HepG2 (cell line): ENCODE data around the gene CHMP2B. TPM values are rescaled to one million over a fixed set of nuclear protein-coding genes. Genes with fewer than 3 reads are reported as not detected.

Experiments
- ATAC-seq: fragments of 200-7000 bp; cut with Tn5 transposase; 3 replicates; pipeline ENCODE4 v1.9.1; 2020; ENCODE audit warnings: mild to moderate bottlenecking, moderate library complexity
- BruUV-seq: library from RNA; stranded (reverse); fragments of 400-500 nt; replicated peaks from 2 replicates; lab custom pipeline; 2021; lab: Mats Ljungman, UMichigan
- CTCF ChIA-PET: fragments of 300-600 bp; formaldehyde crosslinking; extraction: SDS; loops from one replicate; lab custom pipeline; 2021; ENCODE audit warnings: low total read pairs, inconsistent platforms, low intra/inter-chr PET ratio; lab: Yijun Ruan, JAX
- POLR2A ChIA-PET: fragments of 350-600 bp; sonication (Branson Sonifier 250); formaldehyde crosslinking; loops from one replicate; lab custom pipeline; 2020; ENCODE audit warnings: antibody characterized with exemption, inconsistent platforms; lab: Yijun Ruan, JAX
- DNase-seq: peaks from one replicate; pipeline ENCODE4 v3.0.0-alpha.2; 2015; ENCODE audit warnings: low spot score
- FAIRE-seq: peaks from 3 replicates; lab custom pipeline; 2011; peaks lifted over from hg19 to GRCh38; lab: Jason Lieb, UNC
- H2AFZ ChIP-seq: one replicate; pipeline ENCODE4 v1.6.1; 2011; ENCODE audit warnings: low read length, inconsistent platforms
- H3K27ac ChIP-seq: fragments of 300-600 bp; 3 replicates; pipeline ENCODE4 v1.8.0; 2011; ENCODE audit warnings: mixed run types, mild to moderate bottlenecking, mixed read lengths, low read length, inconsistent platforms; ENCODE audit not compliant: insufficient read depth; ENCODE audit errors: extremely low read length
- H3K27me3 ChIP-seq, 2 experiments: fragments of 200-600 bp in 1 of 2; 2 replicates in 1 of 2; 3 replicates in 1 of 2; pipeline versions ENCODE4 v1.6.0 to v1.8.0; 2011; ENCODE audit warnings: low read length in 2 of 2, mild to moderate bottlenecking in 2 of 2, moderate library complexity in 2 of 2, inconsistent platforms in 1 of 2; ENCODE audit not compliant: insufficient read depth in 2 of 2, control insufficient read depth in 1 of 2
- H3K36me3 ChIP-seq, 2 experiments: fragments of 200-600 bp in 1 of 2; replicated peaks in 1 of 2; 2 replicates in 1 of 2; 3 replicates in 1 of 2; pipeline versions ENCODE4 v1.5.1 to v1.8.0; 2011; ENCODE audit warnings: low read length in 2 of 2, inconsistent platforms in 1 of 2; ENCODE audit not compliant: insufficient read depth in 2 of 2, control insufficient read depth in 1 of 2
- H3K4me1 ChIP-seq: 2 replicates; pipeline ENCODE4 v1.5.1; 2012; ENCODE audit warnings: low read length, inconsistent platforms; ENCODE audit not compliant: insufficient read depth
- H3K4me2 ChIP-seq: 2 replicates; pipeline ENCODE4 v1.6.0; 2011; ENCODE audit warnings: low read depth, low read length, inconsistent platforms
- H3K4me3 ChIP-seq, 3 experiments: fragments of 200-600 bp in 1 of 3; sonication (generic), shearing (Covaris generic) in 1 of 3; replicated peaks in 1 of 3; 2 replicates each; pipeline ENCODE4 v1.5.1; 2011 to 2016; ENCODE audit warnings: low read length in 3 of 3, inconsistent platforms in 2 of 3, low read depth in 2 of 3, mild to moderate bottlenecking in 2 of 3, control low read depth in 1 of 3, mixed read lengths in 1 of 3; ENCODE audit not compliant: insufficient read depth in 1 of 3
- H3K79me2 ChIP-seq: one replicate; pipeline ENCODE4 v1.6.1; 2011; ENCODE audit warnings: low read length, inconsistent platforms; ENCODE audit not compliant: insufficient read depth
- H3K9ac ChIP-seq: 2 replicates; pipeline ENCODE4 v1.6.0; 2011; ENCODE audit warnings: mild to moderate bottlenecking, low read depth, low read length, inconsistent platforms; ENCODE audit not compliant: insufficient read depth
- H3K9me3 ChIP-seq: 2 replicates; pipeline ENCODE4 v1.5.1; 2012; ENCODE audit warnings: mild to moderate bottlenecking, low read length
- H4K20me1 ChIP-seq: 2 replicates; pipeline ENCODE4 v1.6.0; 2011; ENCODE audit warnings: inconsistent platforms, mild to moderate bottlenecking, low read length, moderate library complexity; ENCODE audit not compliant: insufficient read depth
- ASH2L ChIP-seq: fragments of 300-600, 200-600 bp; sonication (generic); IDR thresholded peaks from 2 replicates; pipeline ENCODE4 v1.7.0; 2017; ENCODE audit warnings: low read depth, mild to moderate bottlenecking, moderate library complexity, mixed read lengths, low read length; ENCODE audit not compliant: insufficient read length
- ATF1 ChIP-seq: IDR thresholded peaks from 2 replicates; pipeline ENCODE4 v1.6.1; 2016; ENCODE audit warnings: mild to moderate bottlenecking, control low read depth
- CHD4 ChIP-seq: fragments of 200-600 bp; sonication (generic); IDR thresholded peaks from 2 replicates; pipeline ENCODE4 v1.7.0; 2017; ENCODE audit warnings: mild to moderate bottlenecking, low read length, borderline replicate concordance
- DMTF1 ChIP-seq: sonication (generic); formaldehyde crosslinking; IDR thresholded peaks from 2 replicates; pipeline ENCODE4 v1.4.0; 2020; ENCODE audit warnings: mild to moderate bottlenecking, missing genetic modification reagents
- FOSL1 ChIP-seq: sonication (generic); formaldehyde crosslinking; IDR thresholded peaks from 2 replicates; pipeline ENCODE4 v1.9.0; 2021; ENCODE audit warnings: missing genetic modification reagents, borderline replicate concordance
- GMEB1 ChIP-seq: sonication (generic); formaldehyde crosslinking; IDR thresholded peaks from 2 replicates; pipeline ENCODE4 v1.5.1; 2020; ENCODE audit warnings: missing genetic modification reagents, mild to moderate bottlenecking, borderline replicate concordance
- MTA3 ChIP-seq: sonication (generic); formaldehyde crosslinking; IDR thresholded peaks from 2 replicates; pipeline ENCODE4 v1.4.0; 2020; ENCODE audit warnings: missing genetic modification reagents
- MTERF4 ChIP-seq: sonication (generic); formaldehyde crosslinking; IDR thresholded peaks from 2 replicates; pipeline ENCODE4 v1.8.0; 2023; ENCODE audit warnings: mild to moderate bottlenecking, missing genetic modification reagents
- NFKBIZ ChIP-seq: IDR thresholded peaks from 2 replicates; pipeline ENCODE4 v1.6.1; 2018; ENCODE audit warnings: missing genetic modification reagents, missing compliant biosample characterization
- NR2F2 ChIP-seq: IDR thresholded peaks from 2 replicates; pipeline ENCODE4 v1.6.1; 2012; ENCODE audit warnings: low read depth, inconsistent platforms, borderline replicate concordance
- STAT5B ChIP-seq: sonication (generic); formaldehyde crosslinking; IDR thresholded peaks from 2 replicates; pipeline ENCODE4 v1.4.0; 2020; ENCODE audit warnings: missing genetic modification reagents
- THAP7 ChIP-seq: sonication (generic); formaldehyde crosslinking; IDR thresholded peaks from 2 replicates; pipeline ENCODE4 v1.8.1; 2023; ENCODE audit warnings: mild to moderate bottlenecking, missing genetic modification reagents
- ZMYM2 ChIP-seq: sonication (generic); formaldehyde crosslinking; IDR thresholded peaks from 2 replicates; pipeline ENCODE4 v1.8.0; 2022; ENCODE audit warnings: mild to moderate bottlenecking, missing genetic modification reagents
- ZNF225 ChIP-seq: sonication (generic); formaldehyde crosslinking; IDR thresholded peaks from 2 replicates; pipeline ENCODE4 v1.4.0; 2020; ENCODE audit warnings: mild to moderate bottlenecking, missing genetic modification reagents
- ZNF232 ChIP-seq: sonication (generic); formaldehyde crosslinking; IDR thresholded peaks from 2 replicates; pipeline ENCODE4 v1.4.0; 2020; ENCODE audit warnings: missing genetic modification reagents, borderline replicate concordance
- ZNF329 ChIP-seq: sonication (generic); formaldehyde crosslinking; IDR thresholded peaks from 2 replicates; pipeline ENCODE4 v1.9.0; 2021; ENCODE audit warnings: low read depth, mild to moderate bottlenecking, missing genetic modification reagents
- ZNF747 ChIP-seq: sonication (generic); formaldehyde crosslinking; IDR thresholded peaks from 2 replicates; pipeline ENCODE4 v1.8.1; 2023; ENCODE audit warnings: missing genetic modification reagents, mild to moderate bottlenecking, borderline replicate concordance
- ZNF83 ChIP-seq: sonication (generic); formaldehyde crosslinking; IDR thresholded peaks from 2 replicates; pipeline ENCODE4 v1.4.0; 2020; ENCODE audit warnings: missing genetic modification reagents, mild to moderate bottlenecking, borderline replicate concordance
- WGBS: methylation state at CpG from one replicate; pipeline ENCODE4 v1.1.6; 2017; ENCODE audit warnings: low lambda C conversion rate; 5-methylcytosine and 5-hydroxymethylcytosine counted together
- in situ Hi-C: cut with HindIII; loops from 2 replicates; pipeline ENCODE4 v1.10.0; 2017; ENCODE audit warnings: low pct_unique_long_range_greater_than_20kb; ENCODE audit not compliant: extremely low pct_ligation_motif_present
- intact Hi-C: fragments of 100-400 bp; cut with micrococcal nuclease; formaldehyde crosslinking; loops from one replicate; pipeline ENCODE4 v1.10.0; 2022; ENCODE audit not compliant: unreplicated experiment
- polyA plus RNA-seq, 8 experiments: library from polyadenylated mRNA; depleted of rRNA in 3 of 8; stranded (reverse) in 7 of 8; unstranded in 1 of 8; fragments of >200 nt; fragmentation: Illumina TruSeq in 4 of 8; extraction: Trizol in 4 of 8; gene quantifications; 2 replicates each; pipeline versions ENCODE4 v1.2.1 to v1.2.3, GENCODE V29; 2011 to 2016; ENCODE audit warnings: low read depth in 4 of 8, missing spikeins in 1 of 8, mixed read lengths in 1 of 8; ENCODE audit not compliant: insufficient read depth in 1 of 8
- total RNA-seq, 5 experiments: library from RNA; depleted of rRNA; stranded (reverse); fragments of >200 nt; fragmentation: Illumina TruSeq; extraction: Trizol; gene quantifications; 2 replicates each; pipeline ENCODE4 v1.2.3, GENCODE V29; 2016; ENCODE audit warnings: low read depth in 1 of 5

Gene CHMP2B
- total and polyA plus RNA-seq, 2 of the 13 experiments (the other 11 are each of a cell fraction or from before 2014, with no cell fraction given): 6.9 to 33.5 TPM

- CTCF ChIA-PET: no interaction called here
- WGBS: 80% methylated on average over 5 of the region's 5 CpGs
- no peak overlapping the region for H3K4me2 ChIP-seq
Measured at GRCh38 chr3:87225659-87226058, 1.4 kb upstream of the CHMP2B start.

More at GRCh38 chr3:87225659-87226058, 1.4 kb upstream of the CHMP2B start:
- Histone ChIP-seq H3K27ac (no peak overlapping the region), H3K79me2 (peaks cover 34% of the 10 kb centered on the region), H4K20me1 (no peaks in the 10 kb centered on the region), H3K9me3 (no peaks in the 10 kb centered on the region), H3K27me3 (no peaks in the 10 kb centered on the region; a peak in 1 of 5 replicates), H3K4me1 (peaks cover 24% of the 10 kb centered on the region), H3K4me3 (no peak overlapping the region), H2AFZ (no peak overlapping the region), H3K36me3 (no peaks in the 10 kb centered on the region), H3K9ac (no peak overlapping the region)
- no peak for FAIRE-seq
- TF ChIP-seq ZMYM2 (CRISPR knock-in tag) (no peak), MTERF4 (CRISPR knock-in tag) (no peak), ZNF83 (no peak), ZNF232 (CRISPR knock-in tag) (no peak), NR2F2 (no peak), CHD4 (no peak), THAP7 (CRISPR knock-in tag) (no peak), ASH2L (no peak), ZNF747 (CRISPR knock-in tag) (no peak), STAT5B (CRISPR knock-in tag) (no peak), FOSL1 (no peak), DMTF1 (no peak), NFKBIZ (CRISPR knock-in tag) (no peak), GMEB1 (CRISPR knock-in tag) (no peak), ZNF329 (CRISPR knock-in tag) (no peak), ZNF225 (CRISPR knock-in tag) (no peak), MTA3 (CRISPR knock-in tag) (no peak), ATF1 (no peak)
- POLR2A ChIA-PET: no interaction called here
- no peak for ATAC-seq
- intact Hi-C loops: loop anchor here (5.0 kb wide), 1 partner anchor 58 kb away; no protein-coding TSS in a partner anchor
- in situ Hi-C loops: no loop called here
- no peak for DNase-seq
- BruUV-seq: no TSS peak
